ENCODE data around the gene CKMT2.

Gene CKMT2

GRCh38 chr5:81313278-81313677 is 80.2 kb downstream of the CKMT2 start:
- no peak for DNase-seq

GRCh38 chr5:81313686-81314085 is 80.6 kb downstream of the CKMT2 start:
- no peak for DNase-seq

GRCh38 chr5:81314581-81314980 is 81.5 kb downstream of the CKMT2 start:
- DNase-seq: peak; percentile 43

- peak; percentile 79 for DNase-seq
Measured at GRCh38 chr5:81315336-81315735, 82.2 kb downstream of the CKMT2 start.

GRCh38 chr5:81315830-81316229 is 82.7 kb downstream of the CKMT2 start:
- no peak for DNase-seq

Measured in fibroblast of skin of right biceps (primary cell).